ENCODE data around the gene INPP5A. TPM values are rescaled to one million over a fixed set of nuclear protein-coding genes. Genes with fewer than 3 reads are reported as not detected.

The INPP5A gene
- total RNA-seq, 1 donor from 2014 or later: 14.2 TPM

DNA sequence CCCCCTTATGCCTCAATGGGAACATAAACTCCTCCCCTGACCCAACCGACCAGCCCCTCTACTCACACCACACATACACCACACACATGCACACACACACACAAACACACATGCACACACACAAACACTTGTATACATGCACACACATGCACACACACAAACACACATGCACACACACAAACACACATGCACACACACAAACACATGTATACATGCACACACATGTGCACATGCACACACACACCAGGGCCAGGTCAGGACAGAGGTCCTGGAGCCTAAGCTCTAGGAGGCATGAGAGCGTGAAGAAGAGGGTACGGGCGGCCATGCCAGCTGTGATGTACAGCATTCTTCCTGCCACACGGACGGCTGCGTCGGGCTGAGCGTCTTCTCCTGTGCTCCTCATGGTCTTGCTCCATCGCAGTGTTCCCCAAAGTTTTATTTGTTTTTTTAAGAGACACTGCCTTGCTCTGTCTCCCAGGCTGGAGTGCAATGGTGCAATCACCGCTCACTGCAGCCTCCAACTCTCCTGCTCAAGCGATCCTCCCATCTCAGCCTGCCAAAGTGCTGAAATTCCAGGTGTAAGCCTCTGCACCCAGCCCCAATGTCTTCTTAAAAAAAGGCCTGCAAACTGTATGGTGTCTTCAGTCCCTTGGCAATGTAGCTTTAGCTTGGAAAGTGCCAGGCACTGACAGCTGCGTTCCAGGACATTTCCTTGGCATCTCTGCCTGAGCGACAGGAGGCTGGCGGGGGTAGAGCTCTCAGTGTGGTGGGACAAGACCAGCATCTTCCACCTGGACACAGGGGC, 38.8 kb upstream of the INPP5A start:
- no peaks in the 10 kb centered on the region for H3K36me3 ChIP-seq
- no peak for DNase-seq (ENCODE audit: low spot score)
- TF ChIP-seq EZH2phosphoT487 (IDR thresholded peaks at IDR 0.05) (no peak), EZH2 (IDR thresholded peaks at IDR 0.05) (no peak)
- TF ChIP-seq, protein P1, sequence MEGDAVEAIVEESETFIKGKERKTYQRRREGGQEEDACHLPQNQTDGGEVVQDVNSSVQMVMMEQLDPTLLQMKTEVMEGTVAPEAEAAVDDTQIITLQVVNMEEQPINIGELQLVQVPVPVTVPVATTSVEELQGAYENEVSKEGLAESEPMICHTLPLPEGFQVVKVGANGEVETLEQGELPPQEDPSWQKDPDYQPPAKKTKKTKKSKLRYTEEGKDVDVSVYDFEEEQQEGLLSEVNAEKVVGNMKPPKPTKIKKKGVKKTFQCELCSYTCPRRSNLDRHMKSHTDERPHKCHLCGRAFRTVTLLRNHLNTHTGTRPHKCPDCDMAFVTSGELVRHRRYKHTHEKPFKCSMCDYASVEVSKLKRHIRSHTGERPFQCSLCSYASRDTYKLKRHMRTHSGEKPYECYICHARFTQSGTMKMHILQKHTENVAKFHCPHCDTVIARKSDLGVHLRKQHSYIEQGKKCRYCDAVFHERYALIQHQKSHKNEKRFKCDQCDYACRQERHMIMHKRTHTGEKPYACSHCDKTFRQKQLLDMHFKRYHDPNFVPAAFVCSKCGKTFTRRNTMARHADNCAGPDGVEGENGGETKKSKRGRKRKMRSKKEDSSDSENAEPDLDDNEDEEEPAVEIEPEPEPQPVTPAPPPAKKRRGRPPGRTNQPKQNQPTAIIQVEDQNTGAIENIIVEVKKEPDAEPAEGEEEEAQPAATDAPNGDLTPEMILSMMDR (IDR thresholded peaks at IDR 0.05): no peak

DNA sequence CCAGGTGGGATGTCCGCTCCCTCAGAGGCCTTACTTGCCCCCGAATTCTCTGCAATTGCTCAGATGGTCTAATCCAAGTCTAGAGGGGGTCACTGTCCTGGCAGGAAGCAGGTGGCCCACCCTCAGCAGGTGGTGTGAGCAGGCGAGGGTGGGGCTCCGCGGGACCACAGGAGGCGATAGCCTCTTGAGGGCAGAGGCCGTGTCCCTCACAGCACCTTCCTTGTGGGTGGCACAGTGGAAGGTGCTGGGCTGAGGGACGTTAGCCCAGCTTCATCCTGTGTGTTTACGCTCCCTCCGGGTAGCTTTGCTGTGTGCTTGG, 38.3 kb upstream of the INPP5A start:
- Histone ChIP-seq H4K20me1 (ENCODE audit: low read depth) (no peaks in the 10 kb centered on the region), H3K4me1 (no peaks in the 10 kb centered on the region), H3K9ac (no peak overlapping the region), H3K4me3 (no peak overlapping the region), H3K4me2 (no peak overlapping the region), H3F3A (ENCODE audit: low read depth) (no peaks in the 10 kb centered on the region), H3K79me2 (ENCODE audit: low read depth) (no peaks in the 10 kb centered on the region), H3K9me3 (ENCODE audit: low read depth) (no peaks in the 10 kb centered on the region), H3K36me3 (no peaks in the 10 kb centered on the region), H3K27ac (no peak overlapping the region), H2AFZ (replicated peaks) (no peak overlapping the region), H3K27me3 (no peaks in the 10 kb centered on the region)
- DNase-seq (ENCODE audit: low spot score): no peak
- H3K27ac Mint-ChIP-seq: no peak overlapping the region
- TF ChIP-seq, protein P1 (IDR thresholded peaks at IDR 0.05): no peak
- peaks cover 2% of the 10 kb centered on the region for H3K36me3 Mint-ChIP-seq
- H3K4me1 Mint-ChIP-seq: peaks cover 6% of the 10 kb centered on the region
- no peak overlapping the region for H3K4me3 Mint-ChIP-seq
- no peaks in the 10 kb centered on the region for H3K9me3 Mint-ChIP-seq
- peaks cover 2% of the 10 kb centered on the region for H3K27me3 Mint-ChIP-seq (ENCODE audit: insufficient read depth, low read depth)

More for the DNA sequence above, 38.8 kb upstream of the INPP5A start:
- peaks cover 2% of the 10 kb centered on the region for H3K27me3 Mint-ChIP-seq (ENCODE audit: insufficient read depth, low read depth)
- H3K27ac Mint-ChIP-seq: peak overlapping the region; percentile 12
- peaks cover 2% of the 10 kb centered on the region for H3K36me3 Mint-ChIP-seq
- Histone ChIP-seq H3K79me2 (ENCODE audit: low read depth) (no peaks in the 10 kb centered on the region), H3K9ac (no peak overlapping the region), H3F3A (ENCODE audit: low read depth) (no peaks in the 10 kb centered on the region), H3K4me1 (no peaks in the 10 kb centered on the region), H3K4me2 (no peak overlapping the region), H3K4me3 (no peak overlapping the region), H3K27ac (no peak overlapping the region), H3K27me3 (no peaks in the 10 kb centered on the region), H3K9me3 (ENCODE audit: low read depth) (no peaks in the 10 kb centered on the region), H4K20me1 (ENCODE audit: low read depth) (no peaks in the 10 kb centered on the region), H2AFZ (replicated peaks) (no peak overlapping the region)
- peaks cover 8% of the 10 kb centered on the region for H3K4me1 Mint-ChIP-seq
- no peaks in the 10 kb centered on the region for H3K9me3 Mint-ChIP-seq
- H3K4me3 Mint-ChIP-seq: peak overlapping the region; percentile 7

DNA sequence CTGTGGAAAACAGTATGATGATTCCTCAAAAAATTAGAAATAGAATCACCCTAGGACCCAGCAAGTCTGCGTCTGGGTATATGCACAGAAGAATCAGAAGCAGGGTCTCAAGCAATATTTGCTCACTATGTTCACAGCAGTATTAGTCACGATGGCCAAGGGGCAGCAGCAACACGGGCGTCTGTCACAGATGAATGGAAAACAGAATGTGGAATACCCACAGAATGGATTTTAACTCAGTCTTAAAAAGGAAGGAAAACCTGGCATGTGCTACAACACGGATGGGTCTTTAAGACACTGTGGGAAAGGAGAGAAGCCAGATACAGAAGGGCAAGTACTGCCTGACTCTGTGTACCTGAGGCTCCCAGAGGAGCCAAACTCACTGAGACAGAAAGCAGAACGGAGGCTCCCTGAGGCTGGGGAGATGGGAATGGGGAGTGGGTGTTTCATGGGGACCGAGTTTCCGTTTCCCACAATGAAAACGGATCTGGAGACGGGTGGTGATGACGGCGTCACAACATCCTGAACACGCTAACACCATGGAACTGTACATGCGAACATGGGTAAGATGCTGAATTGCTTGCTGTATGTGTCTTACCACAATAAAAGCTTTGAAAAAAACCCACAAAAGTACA, 36.7 kb upstream of the INPP5A start:
- Histone ChIP-seq H3K27ac (no peak overlapping the region), H3K4me2 (no peak overlapping the region), H3K79me2 (ENCODE audit: low read depth) (no peaks in the 10 kb centered on the region), H3K36me3 (no peaks in the 10 kb centered on the region), H3K9ac (no peak overlapping the region), H3K4me1 (no peaks in the 10 kb centered on the region), H4K20me1 (ENCODE audit: low read depth) (no peaks in the 10 kb centered on the region), H3K9me3 (ENCODE audit: low read depth) (no peaks in the 10 kb centered on the region), H3K4me3 (no peak overlapping the region), H3K27me3 (no peaks in the 10 kb centered on the region), H3F3A (ENCODE audit: low read depth) (no peaks in the 10 kb centered on the region), H2AFZ (replicated peaks) (no peak overlapping the region)
- H3K27ac Mint-ChIP-seq: no peak overlapping the region
- peaks cover 2% of the 10 kb centered on the region for H3K9me3 Mint-ChIP-seq
- H3K27me3 Mint-ChIP-seq (ENCODE audit: insufficient read depth, low read depth): peaks cover 2% of the 10 kb centered on the region
- H3K4me1 Mint-ChIP-seq: peaks cover 2% of the 10 kb centered on the region
- H3K4me3 Mint-ChIP-seq: no peak overlapping the region
- H3K36me3 Mint-ChIP-seq: peaks cover 2% of the 10 kb centered on the region
- TF ChIP-seq EZH2 (IDR thresholded peaks at IDR 0.05) (no peak), EZH2phosphoT487 (IDR thresholded peaks at IDR 0.05) (no peak)
- TF ChIP-seq, protein P1 (IDR thresholded peaks at IDR 0.05): no peak
- no peak for DNase-seq (ENCODE audit: low spot score)
